Breast epithelium (tissue), 3 donors: ENCODE data around the gene DLST.

ENCODE experiments used
- CTCF ChIP-seq, 3 donors: fragments of 450-650 bp; IDR thresholded peaks; one replicate each; pipeline ENCODE4 v1.5.1; 2016 to 2017; ENCODE audit warnings: antibody characterized with exemption in 3 of 3, mild to moderate bottlenecking in 3 of 3, moderate library complexity in 3 of 3
- POLR2A ChIP-seq: fragments of 450-650 bp; IDR thresholded peaks from one replicate; pipeline ENCODE4 v1.6.1; 2016; ENCODE audit warnings: antibody characterized with exemption, mild to moderate bottlenecking, moderate library complexity
- POLR2AphosphoS5 ChIP-seq, 3 donors: sonication (generic); formaldehyde crosslinking; IDR thresholded peaks; one replicate each; pipeline ENCODE4 v1.6.1; 2017; ENCODE audit warnings: antibody characterized with exemption in 3 of 3

GRCh38 chr14:74919421-74920165 lies 37.9 kb downstream of the DLST start:
- TF ChIP-seq CTCF (IDR thresholded peaks at IDR 0.05): no peak
- no peak for TF ChIP-seq POLR2A
- no peak for TF ChIP-seq POLR2AphosphoS5 (IDR thresholded peaks at IDR 0.05)
